AG09309 (cell line): ENCODE results near the gene ANTKMT.
A peak's percentile ranks its signal among the peaks of the same experiment; 100 is the strongest.

ENCODE experiments used
- DNase-seq: peaks from one replicate; pipeline ENCODE4 v3.0.0-alpha.2; 2010; ENCODE audit warnings: low read depth
- H3K4me3 ChIP-seq: 2 replicates; pipeline ENCODE4 v1.5.1; 2011; ENCODE audit warnings: mild to moderate bottlenecking, low read depth, low read length, moderate library complexity; ENCODE audit not compliant: control insufficient read depth
- TF ChIP-seq, protein P1 (sequence below): IDR thresholded peaks from 2 replicates; pipeline ENCODE4 v1.5.1; 2011; ENCODE audit warnings: mild to moderate bottlenecking, low read depth, low read length, inconsistent platforms; ENCODE audit not compliant: insufficient read depth, control insufficient read depth; ENCODE audit errors: missing control alignments

ANTKMT gene

DNA sequence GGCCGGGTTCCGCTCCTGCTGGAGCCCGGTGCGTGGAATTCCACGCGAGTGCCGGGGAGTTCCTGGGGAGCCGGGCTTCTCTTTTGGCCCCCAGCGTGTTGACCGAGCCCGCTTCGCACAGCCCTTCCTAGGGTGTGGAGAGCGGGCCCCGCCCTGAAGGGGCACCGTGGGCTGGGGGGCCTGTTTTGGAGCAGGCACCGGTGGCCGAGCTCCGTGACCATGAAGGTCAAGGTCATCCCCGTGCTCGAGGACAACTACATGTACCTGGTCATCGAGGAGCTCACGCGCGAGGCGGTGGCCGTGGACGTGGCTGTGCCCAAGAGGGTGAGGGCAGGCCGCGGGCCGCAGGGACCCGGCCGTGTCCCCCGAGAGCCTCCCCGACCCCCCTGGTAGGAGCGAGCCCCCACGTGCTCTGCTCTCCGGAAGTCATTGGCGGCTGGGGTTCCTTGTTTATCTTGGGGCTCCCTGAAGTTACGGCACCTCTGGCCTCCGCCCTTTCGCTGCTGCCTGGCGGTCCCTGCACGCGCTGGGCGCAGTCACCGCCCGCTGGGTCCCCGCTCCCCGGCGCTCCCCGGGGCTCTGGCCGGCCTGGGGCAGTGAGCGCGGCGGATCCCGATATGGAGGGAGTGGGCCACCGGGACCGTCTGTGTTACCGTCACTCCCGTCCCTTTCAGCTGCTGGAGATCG, 6.5 kb downstream of the ANTKMT start:
- TF ChIP-seq, protein P1, sequence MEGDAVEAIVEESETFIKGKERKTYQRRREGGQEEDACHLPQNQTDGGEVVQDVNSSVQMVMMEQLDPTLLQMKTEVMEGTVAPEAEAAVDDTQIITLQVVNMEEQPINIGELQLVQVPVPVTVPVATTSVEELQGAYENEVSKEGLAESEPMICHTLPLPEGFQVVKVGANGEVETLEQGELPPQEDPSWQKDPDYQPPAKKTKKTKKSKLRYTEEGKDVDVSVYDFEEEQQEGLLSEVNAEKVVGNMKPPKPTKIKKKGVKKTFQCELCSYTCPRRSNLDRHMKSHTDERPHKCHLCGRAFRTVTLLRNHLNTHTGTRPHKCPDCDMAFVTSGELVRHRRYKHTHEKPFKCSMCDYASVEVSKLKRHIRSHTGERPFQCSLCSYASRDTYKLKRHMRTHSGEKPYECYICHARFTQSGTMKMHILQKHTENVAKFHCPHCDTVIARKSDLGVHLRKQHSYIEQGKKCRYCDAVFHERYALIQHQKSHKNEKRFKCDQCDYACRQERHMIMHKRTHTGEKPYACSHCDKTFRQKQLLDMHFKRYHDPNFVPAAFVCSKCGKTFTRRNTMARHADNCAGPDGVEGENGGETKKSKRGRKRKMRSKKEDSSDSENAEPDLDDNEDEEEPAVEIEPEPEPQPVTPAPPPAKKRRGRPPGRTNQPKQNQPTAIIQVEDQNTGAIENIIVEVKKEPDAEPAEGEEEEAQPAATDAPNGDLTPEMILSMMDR: no peak
- no peak for DNase-seq
- peak overlapping the region; percentile 57 for H3K4me3 ChIP-seq

DNA sequence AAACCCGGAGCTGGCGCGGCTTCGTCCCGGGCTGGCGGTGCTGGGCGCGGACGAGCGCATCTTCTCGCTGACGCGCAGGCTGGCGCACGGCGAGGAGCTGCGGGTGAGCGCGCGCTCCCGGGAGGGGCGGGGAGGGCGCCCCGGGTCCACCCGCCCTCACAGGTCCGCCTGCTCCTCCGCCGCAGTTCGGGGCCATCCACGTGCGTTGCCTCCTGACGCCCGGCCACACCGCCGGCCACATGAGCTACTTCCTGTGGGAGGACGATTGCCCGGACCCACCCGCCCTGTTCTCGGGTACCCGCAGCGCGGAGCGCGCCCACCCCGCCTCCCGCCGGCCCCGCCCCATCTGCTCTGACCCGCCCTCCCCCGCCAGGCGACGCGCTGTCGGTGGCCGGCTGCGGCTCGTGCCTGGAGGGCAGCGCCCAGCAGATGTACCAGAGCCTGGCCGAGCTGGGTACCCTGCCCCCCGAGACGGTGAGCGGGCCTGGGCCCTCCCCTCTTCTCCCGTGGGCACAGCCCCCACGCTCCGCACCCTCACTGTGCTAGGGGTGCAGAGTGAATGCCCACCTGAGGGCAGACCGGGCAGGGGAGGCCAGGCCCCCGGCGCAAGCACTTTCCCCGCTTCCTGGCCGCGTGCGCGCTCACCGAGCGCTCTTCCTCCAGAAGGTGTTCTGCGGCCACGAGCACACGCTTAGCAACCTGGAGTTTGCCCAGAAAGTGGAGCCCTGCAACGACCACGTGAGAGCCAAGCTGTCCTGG, 7.4 kb downstream of the ANTKMT start:
- peak overlapping the region; percentile 57 for H3K4me3 ChIP-seq
- DNase-seq: no peak
- TF ChIP-seq, protein P1: no peak

DNA sequence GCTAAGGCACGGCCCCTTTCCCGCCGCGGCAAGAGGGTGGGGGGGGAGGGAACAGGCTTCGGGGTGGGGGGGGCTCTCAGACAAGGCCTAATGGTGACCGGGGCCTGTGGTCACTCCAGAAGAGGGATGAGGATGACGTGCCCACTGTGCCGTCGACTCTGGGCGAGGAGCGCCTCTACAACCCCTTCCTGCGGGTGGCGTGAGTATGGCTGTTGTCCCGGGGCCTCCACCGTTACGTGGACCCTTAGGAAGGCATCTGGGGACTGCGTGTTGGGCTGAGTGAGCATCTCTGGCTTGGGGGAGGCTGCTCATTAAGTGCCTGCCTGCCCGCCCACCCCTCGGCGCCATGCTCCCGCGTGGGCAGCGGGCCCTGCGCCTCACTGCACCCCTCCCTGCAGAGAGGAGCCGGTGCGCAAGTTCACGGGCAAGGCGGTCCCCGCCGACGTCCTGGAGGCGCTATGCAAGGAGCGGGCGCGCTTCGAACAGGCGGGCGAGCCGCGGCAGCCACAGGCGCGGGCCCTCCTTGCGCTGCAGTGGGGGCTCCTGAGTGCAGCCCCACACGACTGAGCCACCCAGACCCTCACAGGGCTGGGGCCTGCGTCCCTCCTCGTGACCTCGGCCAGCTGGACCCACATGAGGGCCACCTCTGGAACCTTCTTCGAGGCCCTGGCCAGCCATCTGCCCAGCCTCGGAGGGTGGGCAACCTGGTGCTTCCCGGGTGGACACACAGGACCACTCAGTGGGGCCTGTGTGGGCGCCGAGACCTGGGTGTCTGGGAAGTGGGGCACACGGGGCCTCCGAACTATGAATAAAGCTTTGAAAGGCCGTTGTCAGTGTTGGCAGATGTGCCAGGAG, 8.2 kb downstream of the ANTKMT start:
- no peak overlapping the region for H3K4me3 ChIP-seq
- no peak for DNase-seq

GRCh38 chr16:729768-730665, 9.1 kb downstream of the ANTKMT start:
- H3K4me3 ChIP-seq: no peak overlapping the region
- no peak for DNase-seq
- TF ChIP-seq, protein P1: no peak

More for the DNA sequence above, 8.2 kb downstream of the ANTKMT start:
- TF ChIP-seq, protein P1: no peak

GRCh38 chr16:730666-731509, 9.9 kb downstream of the ANTKMT start:
- H3K4me3 ChIP-seq: no peak overlapping the region
- no peak for DNase-seq
- TF ChIP-seq, protein P1: no peak
